Stimulated activated naive CD8-positive, alpha-beta T cell treated with anti-CD3 and anti-CD28 coated beads, Interleukin-15, Interleukin-2, amounts not matched to agents 100 ng/mL and 50 ng/mL, for 24 hours (primary cell): Measurements from ENCODE around the gene OSGIN1.

Experiments
- H3K27ac Mint-ChIP-seq: one replicate; pipeline ENCODE4 v1.8.0; 2021; ENCODE audit warnings: mild to moderate bottlenecking, mixed read lengths
- H3K27me3 Mint-ChIP-seq: one replicate; pipeline ENCODE4 v1.8.0; 2021; ENCODE audit warnings: mixed read lengths
- H3K36me3 Mint-ChIP-seq: one replicate; pipeline ENCODE4 v1.8.0; 2021; ENCODE audit warnings: low read depth, mixed read lengths
- H3K4me1 Mint-ChIP-seq: one replicate; pipeline ENCODE4 v1.8.0; 2021; ENCODE audit warnings: low read depth, mixed read lengths
- H3K4me3 Mint-ChIP-seq: one replicate; pipeline ENCODE4 v1.8.0; 2021; ENCODE audit warnings: mild to moderate bottlenecking, mixed read lengths
- H3K9me3 Mint-ChIP-seq: one replicate; pipeline ENCODE4 v1.8.0; 2021; ENCODE audit warnings: mixed read lengths

Gene OSGIN1

DNA sequence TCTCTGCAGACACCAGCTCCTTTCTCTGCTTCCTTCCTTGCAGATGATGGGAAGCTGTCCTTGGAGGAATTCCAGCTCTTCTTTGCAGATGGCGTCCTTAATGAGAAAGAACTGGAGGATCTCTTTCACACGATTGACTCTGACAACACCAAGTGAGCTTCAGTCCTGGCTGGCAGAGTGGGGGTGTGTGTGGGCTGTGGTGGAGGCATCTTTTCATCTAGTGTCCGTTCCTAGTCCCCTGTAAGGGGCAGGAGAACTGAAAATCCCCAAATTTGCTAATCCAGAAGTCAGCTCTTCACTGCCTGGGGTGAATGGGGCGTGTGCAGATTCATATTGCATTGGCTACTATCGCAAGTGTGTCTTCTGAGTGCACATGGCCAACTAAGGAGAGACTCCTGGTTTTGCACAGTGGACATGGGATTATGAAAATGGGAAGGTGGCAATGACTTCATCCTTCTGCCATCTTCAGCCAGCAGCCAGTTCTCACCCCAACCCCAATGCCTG, 25.4 kb downstream of the OSGIN1 start:
- Mint-ChIP-seq H3K36me3 (no peaks in the 10 kb centered on the region), H3K4me1 (no peaks in the 10 kb centered on the region), H3K27me3 (peaks cover 3% of the 10 kb centered on the region), H3K4me3 (no peak overlapping the region), H3K9me3 (peaks cover 9% of the 10 kb centered on the region), H3K27ac (no peak overlapping the region)

DNA sequence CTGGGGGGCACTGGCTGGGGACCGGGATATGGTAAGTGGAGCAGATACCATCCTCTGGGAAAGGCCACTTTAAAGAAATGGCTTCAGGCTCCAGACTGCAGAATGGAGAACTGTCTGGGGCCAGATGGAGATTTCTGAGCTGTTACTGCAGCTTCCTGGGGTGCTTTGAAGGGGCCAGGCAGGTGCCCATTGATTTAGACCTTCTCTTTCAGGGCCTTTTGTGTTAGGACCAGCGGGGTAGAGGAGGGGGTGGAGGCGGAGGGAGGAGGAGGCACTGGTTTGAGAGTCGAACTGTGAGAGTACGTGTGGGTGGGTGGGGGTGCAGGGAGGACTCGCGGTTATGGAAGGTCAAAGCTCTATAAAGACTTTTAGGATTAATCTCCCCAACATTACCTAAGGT, 26.4 kb downstream of the OSGIN1 start:
- Mint-ChIP-seq H3K4me3 (no peak overlapping the region), H3K4me1 (no peaks in the 10 kb centered on the region), H3K27me3 (no peaks in the 10 kb centered on the region), H3K36me3 (no peaks in the 10 kb centered on the region), H3K27ac (no peak overlapping the region), H3K9me3 (peaks cover 9% of the 10 kb centered on the region)

DNA sequence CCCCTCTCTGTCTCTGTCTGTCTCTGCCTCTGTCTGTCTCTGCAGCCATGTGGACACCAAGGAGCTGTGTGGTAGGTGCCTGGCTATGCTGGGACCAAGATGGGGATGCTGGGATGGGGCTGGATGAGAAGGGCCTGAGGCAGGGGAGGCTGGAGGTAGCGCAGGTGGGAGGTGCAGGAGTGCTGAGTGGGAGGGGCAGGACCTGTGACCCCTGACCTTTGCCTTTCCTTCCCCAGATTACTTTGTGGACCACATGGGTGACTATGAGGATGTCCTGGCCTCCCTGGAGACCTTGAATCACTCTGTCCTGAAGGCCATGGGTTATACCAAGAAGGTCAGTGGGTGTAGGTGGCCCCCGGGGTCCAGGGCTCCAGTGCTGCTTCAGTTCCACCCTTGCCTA, 27.8 kb downstream of the OSGIN1 start:
- H3K9me3 Mint-ChIP-seq, result peaks cover 9% of the 10 kb centered on the region
- H3K27me3 Mint-ChIP-seq, result no peaks in the 10 kb centered on the region
- H3K4me3 Mint-ChIP-seq, result no peak overlapping the region
- no peaks in the 10 kb centered on the region for H3K36me3 Mint-ChIP-seq
- H3K27ac Mint-ChIP-seq, result no peak overlapping the region
- no peaks in the 10 kb centered on the region for H3K4me1 Mint-ChIP-seq

DNA sequence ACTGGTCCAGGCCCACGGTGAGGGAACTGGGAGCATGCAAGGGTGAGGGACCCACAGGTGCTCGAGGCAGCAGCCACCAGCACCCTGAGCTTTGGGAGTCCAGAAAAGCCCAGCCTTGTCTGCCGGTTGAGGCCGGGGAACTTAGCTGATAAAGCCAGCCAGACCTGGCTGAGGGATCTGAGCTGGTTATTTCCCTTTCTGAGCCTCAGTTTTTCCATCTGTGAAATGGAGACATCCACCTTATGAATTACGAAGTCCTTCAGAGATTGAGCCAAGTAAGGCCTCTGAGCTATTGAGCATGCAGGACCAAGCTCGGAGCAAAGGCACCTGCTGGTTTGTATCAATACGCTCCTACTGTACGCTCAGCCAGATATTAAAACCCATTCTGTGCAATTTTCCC, 28.8 kb downstream of the OSGIN1 start:
- no peak overlapping the region for H3K27ac Mint-ChIP-seq
- no peaks in the 10 kb centered on the region for H3K4me1 Mint-ChIP-seq
- no peak overlapping the region for H3K4me3 Mint-ChIP-seq
- peaks cover 9% of the 10 kb centered on the region for H3K9me3 Mint-ChIP-seq
- no peaks in the 10 kb centered on the region for H3K36me3 Mint-ChIP-seq
- no peaks in the 10 kb centered on the region for H3K27me3 Mint-ChIP-seq

DNA sequence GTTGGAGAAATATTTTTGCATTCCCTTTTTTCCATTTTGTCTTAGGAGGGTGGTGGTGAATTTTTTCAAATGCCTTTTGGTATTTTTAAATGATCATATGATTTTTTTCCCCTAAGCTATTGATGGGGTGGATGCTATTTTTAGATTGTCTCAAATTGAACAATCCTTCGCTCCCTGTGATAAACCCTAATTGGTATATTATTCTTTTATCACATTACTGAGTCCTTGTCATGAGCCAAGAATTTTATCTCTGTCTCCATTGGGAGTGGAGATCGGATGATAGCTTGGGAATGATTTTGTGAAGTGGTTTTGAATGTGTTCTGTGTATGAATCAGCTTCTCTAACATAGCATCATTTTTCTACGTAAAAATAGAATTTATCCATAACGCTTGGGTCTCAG, 30.5 kb downstream of the OSGIN1 start:
- Mint-ChIP-seq H3K4me3 (no peak overlapping the region), H3K9me3 (peaks cover 2% of the 10 kb centered on the region), H3K36me3 (no peaks in the 10 kb centered on the region), H3K4me1 (no peaks in the 10 kb centered on the region), H3K27ac (no peak overlapping the region), H3K27me3 (peaks cover 10% of the 10 kb centered on the region)

DNA sequence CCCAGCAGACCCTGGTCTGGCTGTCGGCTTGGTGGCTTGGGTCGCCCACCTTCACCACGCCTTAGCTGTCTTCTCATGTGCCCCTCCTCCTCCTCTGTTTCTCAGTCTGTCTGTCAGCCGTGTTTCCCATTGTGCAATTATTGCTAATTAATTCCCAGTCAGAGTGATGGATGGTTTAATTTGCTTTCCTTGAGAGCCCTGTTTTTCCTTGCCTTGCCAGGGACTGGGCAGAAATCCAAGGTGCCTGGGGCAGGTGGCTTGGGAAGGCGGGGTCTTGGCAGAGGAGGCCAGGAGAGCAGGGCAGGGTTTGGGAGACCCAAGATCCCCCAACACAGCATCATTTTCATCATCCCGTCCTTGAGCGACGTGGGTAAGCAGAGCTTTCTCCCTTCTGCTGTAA, 36.3 kb downstream of the OSGIN1 start:
- Mint-ChIP-seq H3K9me3 (no peaks in the 10 kb centered on the region), H3K27me3 (peaks cover 36% of the 10 kb centered on the region), H3K4me1 (no peaks in the 10 kb centered on the region), H3K27ac (no peak overlapping the region), H3K4me3 (no peak overlapping the region), H3K36me3 (no peaks in the 10 kb centered on the region)

DNA sequence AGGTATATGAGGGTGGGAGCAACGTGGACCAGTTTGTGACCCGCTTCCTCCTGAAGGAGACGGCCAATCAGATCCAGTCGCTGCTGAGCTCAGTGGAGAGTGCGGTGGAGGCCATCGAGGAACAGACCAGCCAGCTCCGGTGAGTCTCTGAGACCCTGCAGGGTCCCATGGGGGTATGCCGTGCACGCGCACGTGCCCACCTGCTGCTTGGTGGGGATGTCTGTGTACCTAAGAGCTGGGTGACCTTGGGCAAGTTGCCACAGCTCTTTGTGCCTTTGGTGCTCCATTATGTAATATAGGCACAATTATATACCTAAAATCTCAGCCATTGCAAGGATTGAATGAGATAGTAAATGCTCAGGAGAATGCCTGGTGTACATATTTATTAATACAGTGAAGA, 37.5 kb downstream of the OSGIN1 start:
- Mint-ChIP-seq H3K27ac (no peak overlapping the region), H3K27me3 (peaks cover 43% of the 10 kb centered on the region), H3K36me3 (no peaks in the 10 kb centered on the region), H3K4me1 (no peaks in the 10 kb centered on the region), H3K4me3 (no peak overlapping the region), H3K9me3 (no peaks in the 10 kb centered on the region)

DNA sequence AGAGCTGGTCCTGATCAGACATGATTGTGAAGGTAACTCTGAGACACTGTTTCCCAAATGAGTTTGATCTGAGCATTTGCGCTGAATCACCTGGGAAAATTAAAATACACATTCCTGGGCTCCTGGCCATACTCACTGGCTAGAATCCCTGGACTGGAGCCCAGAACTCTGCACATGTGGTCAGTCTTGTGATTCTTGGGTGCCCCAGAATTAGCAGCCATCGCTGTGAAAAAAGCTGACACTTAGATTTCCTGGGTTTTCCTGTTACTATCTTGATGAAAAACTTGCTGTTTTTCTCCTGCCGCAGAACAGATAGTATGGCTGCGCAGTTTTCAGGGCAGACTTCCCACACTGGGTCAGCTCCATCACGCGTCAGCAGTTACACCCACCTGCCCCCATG, 39.6 kb downstream of the OSGIN1 start:
- H3K27me3 Mint-ChIP-seq, result peaks cover 45% of the 10 kb centered on the region
- no peaks in the 10 kb centered on the region for H3K4me1 Mint-ChIP-seq
- no peak overlapping the region for H3K4me3 Mint-ChIP-seq
- no peaks in the 10 kb centered on the region for H3K9me3 Mint-ChIP-seq
- H3K36me3 Mint-ChIP-seq, result no peaks in the 10 kb centered on the region
- no peak overlapping the region for H3K27ac Mint-ChIP-seq

DNA sequence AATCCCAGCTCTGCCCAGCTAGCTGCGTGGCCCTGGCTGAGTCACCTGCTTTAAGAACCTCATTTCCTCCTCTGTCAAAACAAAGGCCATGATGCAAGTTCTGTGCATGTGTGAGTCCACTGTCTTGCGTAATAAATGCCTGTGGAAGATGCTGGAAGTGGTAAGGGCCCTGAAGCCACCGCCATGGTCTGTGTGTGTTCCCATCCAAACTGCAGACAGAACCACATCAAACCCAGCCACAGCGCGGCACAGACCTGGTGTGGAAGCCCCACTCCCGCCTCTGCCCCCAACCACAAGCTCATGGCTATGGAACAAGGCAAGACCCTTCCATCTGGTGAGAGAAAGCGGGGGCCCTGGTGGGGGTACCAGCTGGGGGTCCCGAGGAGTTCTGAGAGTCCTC, 41.0 kb downstream of the OSGIN1 start:
- H3K36me3 Mint-ChIP-seq, result no peaks in the 10 kb centered on the region
- H3K4me1 Mint-ChIP-seq, result no peaks in the 10 kb centered on the region
- no peaks in the 10 kb centered on the region for H3K9me3 Mint-ChIP-seq
- H3K27ac Mint-ChIP-seq, result no peak overlapping the region
- peaks cover 31% of the 10 kb centered on the region for H3K27me3 Mint-ChIP-seq
- no peak overlapping the region for H3K4me3 Mint-ChIP-seq

DNA sequence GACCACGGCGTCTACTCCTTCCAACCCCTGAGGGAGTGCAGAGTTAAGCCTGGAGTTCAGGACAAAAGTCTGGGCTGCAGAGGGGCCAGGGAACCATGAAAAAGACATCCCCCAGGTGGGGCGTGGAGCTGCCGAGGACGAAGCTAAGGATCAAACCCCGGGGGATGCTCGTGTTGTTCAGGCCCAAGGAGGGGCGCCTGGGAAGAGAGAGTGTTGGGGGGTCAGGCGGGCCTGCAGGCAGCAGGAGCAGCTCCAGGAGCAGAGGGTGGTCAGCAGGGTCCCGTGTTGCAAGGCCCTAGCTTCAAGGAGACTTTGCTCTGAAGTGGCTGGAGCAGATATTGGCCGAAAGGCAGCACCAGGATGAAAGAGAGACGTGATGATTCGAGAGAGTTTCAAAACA, 41.7 kb downstream of the OSGIN1 start:
- Mint-ChIP-seq H3K27ac (no peak overlapping the region), H3K4me1 (no peaks in the 10 kb centered on the region), H3K9me3 (no peaks in the 10 kb centered on the region), H3K36me3 (no peaks in the 10 kb centered on the region), H3K4me3 (no peak overlapping the region), H3K27me3 (peaks cover 26% of the 10 kb centered on the region)

DNA sequence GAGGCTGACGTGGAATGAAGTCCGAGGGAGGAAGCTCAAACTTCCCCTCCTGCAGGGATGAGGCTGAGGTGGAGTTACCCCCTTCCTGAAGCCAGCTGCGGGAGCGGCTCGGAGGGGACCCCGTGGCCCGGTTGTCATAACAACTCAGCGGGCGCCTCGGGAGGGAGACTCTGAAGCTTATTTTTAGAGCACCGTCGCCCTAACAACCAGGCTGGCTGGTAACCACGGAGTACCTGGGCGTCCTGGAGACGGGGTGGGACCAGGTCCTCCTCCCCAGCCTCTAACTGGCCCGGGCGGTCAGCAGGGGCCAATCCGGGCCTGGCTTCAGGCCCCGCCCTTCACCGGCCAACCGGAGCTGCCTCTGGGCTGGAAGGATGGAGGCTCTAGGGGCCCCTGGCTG, 42.7 kb downstream of the OSGIN1 start:
- Mint-ChIP-seq H3K27ac (no peak overlapping the region), H3K27me3 (peaks cover 22% of the 10 kb centered on the region), H3K36me3 (no peaks in the 10 kb centered on the region), H3K4me3 (no peak overlapping the region), H3K9me3 (no peaks in the 10 kb centered on the region), H3K4me1 (no peaks in the 10 kb centered on the region)

DNA sequence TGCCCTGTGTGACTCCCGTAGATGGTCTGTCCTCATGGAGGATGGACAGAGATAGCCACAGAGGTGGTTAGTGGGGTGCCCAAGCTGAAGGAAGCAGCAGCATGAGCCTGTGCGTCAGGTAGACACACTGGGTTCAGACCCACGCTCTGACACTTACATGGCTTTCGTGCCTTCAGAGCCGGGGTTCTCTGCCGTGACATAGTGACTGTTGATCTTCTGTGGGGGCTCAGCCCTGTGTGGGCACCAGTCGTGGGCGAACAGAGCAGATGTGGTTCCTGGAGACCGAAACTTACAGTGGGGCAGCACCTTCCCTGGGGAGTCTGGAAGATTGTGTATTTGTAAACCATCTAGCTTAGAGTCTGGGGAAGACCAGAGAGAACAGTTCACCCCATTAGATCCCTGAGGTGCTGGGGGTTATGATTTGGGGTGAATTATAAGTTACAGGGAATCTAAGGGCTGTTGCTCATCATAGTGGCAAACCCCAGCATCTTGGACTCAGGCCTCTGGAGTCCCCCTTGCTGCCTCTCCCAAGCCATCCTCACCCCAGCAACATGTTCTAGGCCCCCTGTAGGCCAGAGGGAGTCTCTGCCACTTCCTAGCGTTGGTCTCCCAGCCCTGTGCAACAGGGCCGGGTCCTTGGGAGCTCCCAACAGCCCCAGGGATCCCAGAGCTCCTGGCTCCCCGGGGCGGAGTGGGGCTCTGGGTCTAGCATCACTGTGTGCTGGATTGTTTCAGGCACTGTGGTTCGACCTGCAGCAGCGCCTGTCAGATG, 43.6 kb downstream of the OSGIN1 start:
- Mint-ChIP-seq H3K36me3 (no peaks in the 10 kb centered on the region), H3K27me3 (peaks cover 22% of the 10 kb centered on the region), H3K4me3 (no peak overlapping the region), H3K4me1 (no peaks in the 10 kb centered on the region), H3K9me3 (no peaks in the 10 kb centered on the region), H3K27ac (no peak overlapping the region)

DNA sequence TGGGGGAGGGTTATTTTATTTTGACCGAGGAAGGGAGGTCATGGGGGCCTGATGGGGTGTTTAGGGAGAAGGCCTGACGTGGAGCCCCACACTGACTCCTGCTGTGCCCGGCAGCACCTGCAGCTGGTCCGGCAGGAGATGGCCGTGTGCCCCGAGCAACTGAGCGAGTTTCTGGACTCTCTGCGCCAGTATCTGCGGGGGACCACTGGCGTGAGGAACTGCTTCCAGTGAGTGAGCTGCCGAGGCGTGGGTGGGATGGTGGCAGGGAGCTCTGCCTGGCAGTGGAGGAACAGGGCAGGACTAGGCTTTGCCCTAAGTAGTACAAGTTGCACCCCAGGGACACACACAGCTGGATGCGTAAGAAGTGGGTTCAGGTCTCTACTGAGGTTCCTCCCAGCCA, 45.1 kb downstream of the OSGIN1 start:
- Mint-ChIP-seq H3K36me3 (no peaks in the 10 kb centered on the region), H3K27me3 (peaks cover 11% of the 10 kb centered on the region), H3K27ac (no peak overlapping the region)

DNA sequence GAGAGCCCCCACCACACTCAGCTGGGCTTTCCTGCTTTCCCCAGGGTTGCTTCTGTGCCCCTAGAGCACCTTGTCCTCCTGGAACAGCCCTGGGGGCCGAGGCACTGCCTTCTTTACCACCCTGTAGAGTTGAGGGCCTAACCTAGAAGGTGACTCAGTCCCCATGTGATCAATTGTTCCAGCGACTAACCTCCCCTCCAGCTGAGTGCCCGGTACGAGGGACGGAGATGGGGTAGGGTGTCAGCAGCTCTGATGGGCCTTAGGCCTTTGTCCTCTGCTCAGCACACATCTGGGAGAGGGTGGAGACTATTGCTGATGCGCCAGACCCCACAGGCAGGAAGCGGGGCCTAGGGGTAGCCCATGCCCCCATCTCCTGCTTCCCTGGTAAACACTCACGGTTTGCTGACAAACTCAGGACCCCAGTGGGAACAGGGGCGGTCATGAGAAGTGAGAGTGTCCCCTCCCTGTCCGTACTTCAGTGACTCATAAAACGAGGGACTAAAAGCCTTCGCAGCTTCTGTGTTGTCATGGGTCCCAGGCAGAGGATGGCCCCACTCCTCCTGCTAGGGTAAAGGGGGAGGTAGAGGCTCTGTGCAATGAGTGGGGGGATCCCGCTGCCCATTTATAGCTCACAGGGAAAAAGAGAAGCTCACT, 48.1 kb downstream of the OSGIN1 start:
- no peaks in the 10 kb centered on the region for H3K4me1 Mint-ChIP-seq
- H3K4me3 Mint-ChIP-seq, result no peak overlapping the region
- no peaks in the 10 kb centered on the region for H3K36me3 Mint-ChIP-seq
- H3K9me3 Mint-ChIP-seq, result no peaks in the 10 kb centered on the region
- no peak overlapping the region for H3K27ac Mint-ChIP-seq
- H3K27me3 Mint-ChIP-seq, result peaks cover 4% of the 10 kb centered on the region

More for the DNA sequence above, 45.1 kb downstream of the OSGIN1 start:
- Mint-ChIP-seq H3K4me1 (no peaks in the 10 kb centered on the region), H3K4me3 (no peak overlapping the region), H3K9me3 (no peaks in the 10 kb centered on the region)

DNA sequence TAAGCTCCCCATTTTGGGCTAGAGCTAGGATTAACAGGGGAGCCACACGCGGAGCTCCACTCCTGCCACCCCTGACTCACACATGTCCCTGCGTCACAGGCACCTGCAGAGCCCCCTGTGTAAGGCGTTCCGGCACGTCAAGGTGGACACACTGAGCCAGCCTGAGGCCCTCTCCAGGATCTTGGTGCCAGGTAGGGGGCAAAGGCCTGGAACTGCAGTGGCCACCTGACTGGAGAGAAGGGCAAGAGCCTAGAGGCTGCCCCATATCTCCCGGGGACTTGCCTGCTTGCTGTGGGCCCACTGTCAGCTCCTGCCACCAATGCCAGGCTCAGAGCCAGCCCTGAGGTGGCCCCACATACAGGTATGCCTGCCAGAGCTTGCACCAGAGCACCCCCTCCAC, 48.7 kb downstream of the OSGIN1 start:
- H3K4me3 Mint-ChIP-seq, result no peak overlapping the region
- no peaks in the 10 kb centered on the region for H3K4me1 Mint-ChIP-seq
- H3K36me3 Mint-ChIP-seq, result no peaks in the 10 kb centered on the region

DNA sequence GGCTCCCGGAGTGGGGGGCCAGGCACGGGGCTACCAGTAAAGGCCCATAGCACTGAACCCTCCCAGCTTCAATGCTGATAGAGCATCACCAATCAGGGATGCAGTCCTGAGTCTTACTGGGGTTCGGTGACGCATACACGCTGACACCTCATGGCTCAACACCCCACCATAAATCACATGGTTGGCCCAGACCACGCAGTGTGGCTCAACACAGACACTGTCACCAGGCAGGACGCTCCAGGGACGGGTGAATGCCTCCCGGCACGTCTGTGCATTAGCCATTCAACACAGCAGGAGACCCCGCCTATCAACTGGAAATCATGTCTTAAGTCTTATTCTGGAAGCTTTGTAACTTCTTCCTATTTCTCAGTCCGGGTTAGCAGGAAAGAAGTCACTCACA, 50.0 kb downstream of the OSGIN1 start:
- Mint-ChIP-seq H3K27me3 (no peaks in the 10 kb centered on the region), H3K9me3 (no peaks in the 10 kb centered on the region), H3K4me1 (no peaks in the 10 kb centered on the region), H3K4me3 (no peak overlapping the region), H3K36me3 (no peaks in the 10 kb centered on the region), H3K27ac (no peak overlapping the region)

More for the DNA sequence above, 48.7 kb downstream of the OSGIN1 start:
- Mint-ChIP-seq H3K27ac (no peak overlapping the region), H3K9me3 (no peaks in the 10 kb centered on the region), H3K27me3 (peaks cover under 1% of the 10 kb centered on the region)
